ENCODE data around the gene UBN2. TPM values are rescaled to one million over a fixed set of nuclear protein-coding genes. Genes with fewer than 3 reads are reported as not detected.

UBN2 gene
- total RNA-seq, 2 donors from 2014 or later: 13.4 to 18.8 TPM

GRCh38 chr7:139186146-139186545, 44.9 kb upstream of the UBN2 start:
- Histone ChIP-seq H3K27me3 (replicated peaks; ENCODE audit: insufficient read depth) (no peaks in the 10 kb centered on the region), H3K4me3 (no peak overlapping the region), H3K36me3 (peaks cover 10% of the 10 kb centered on the region), H3K4me1 (ENCODE audit: control insufficient read depth in 1 of 2, low read depth in 2 of 2) (no peaks in the 10 kb centered on the region), H3K27ac (no peak overlapping the region), H3K9me3 (no peaks in the 10 kb centered on the region)
- ATAC-seq (ENCODE audit: insufficient number of reproducible peaks, low FRiP score, low read depth): no peak
- no peak for TF ChIP-seq CTCF (IDR thresholded peaks at IDR 0.05)
- no peak for DNase-seq (ENCODE audit: low spot score)

- TF ChIP-seq CTCF (IDR thresholded peaks at IDR 0.05): no peak
- no peaks in the 10 kb centered on the region for H3K27me3 ChIP-seq (replicated peaks; ENCODE audit: insufficient read depth)
- DNase-seq (ENCODE audit: low spot score): no peak
- no peak overlapping the region for H3K27ac ChIP-seq
- H3K36me3 ChIP-seq: peaks cover 5% of the 10 kb centered on the region
- no peaks in the 10 kb centered on the region for H3K9me3 ChIP-seq
- no peak for ATAC-seq (ENCODE audit: insufficient number of reproducible peaks, low FRiP score, low read depth)
- H3K4me3 ChIP-seq: no peak overlapping the region
- no peaks in the 10 kb centered on the region for H3K4me1 ChIP-seq (ENCODE audit: control insufficient read depth in 1 of 2, low read depth in 2 of 2)
Measured at GRCh38 chr7:139189357-139189756, 41.7 kb upstream of the UBN2 start.

- Histone ChIP-seq H3K27ac (no peak overlapping the region), H3K4me3 (no peak overlapping the region), H3K9me3 (no peaks in the 10 kb centered on the region), H3K36me3 (peaks cover 5% of the 10 kb centered on the region), H3K27me3 (replicated peaks; ENCODE audit: insufficient read depth) (no peaks in the 10 kb centered on the region), H3K4me1 (ENCODE audit: control insufficient read depth in 1 of 2, low read depth in 2 of 2) (no peaks in the 10 kb centered on the region)
- no peak for DNase-seq (ENCODE audit: low spot score)
- no peak for ATAC-seq (ENCODE audit: insufficient number of reproducible peaks, low FRiP score, low read depth)
- TF ChIP-seq CTCF (IDR thresholded peaks at IDR 0.05): no peak
Measured at GRCh38 chr7:139192014-139192706, 38.9 kb upstream of the UBN2 start.

GRCh38 chr7:139200382-139200781, 30.7 kb upstream of the UBN2 start:
- Histone ChIP-seq H3K36me3 (no peaks in the 10 kb centered on the region), H3K27me3 (replicated peaks; ENCODE audit: insufficient read depth) (no peaks in the 10 kb centered on the region), H3K27ac (no peak overlapping the region), H3K9me3 (no peaks in the 10 kb centered on the region), H3K4me3 (no peak overlapping the region), H3K4me1 (ENCODE audit: control insufficient read depth in 1 of 2, low read depth in 2 of 2) (no peaks in the 10 kb centered on the region)
- TF ChIP-seq CTCF (IDR thresholded peaks at IDR 0.05): no peak
- ATAC-seq (ENCODE audit: insufficient number of reproducible peaks, low FRiP score, low read depth) (no peak), DNase-seq (ENCODE audit: low spot score) (no peak)

GRCh38 chr7:139203992-139204391, 27.0 kb upstream of the UBN2 start:
- Histone ChIP-seq H3K36me3 (no peaks in the 10 kb centered on the region), H3K9me3 (peaks cover 5% of the 10 kb centered on the region), H3K4me1 (ENCODE audit: control insufficient read depth in 1 of 2, low read depth in 2 of 2) (no peaks in the 10 kb centered on the region), H3K4me3 (no peak overlapping the region), H3K27me3 (replicated peaks; ENCODE audit: insufficient read depth) (no peaks in the 10 kb centered on the region), H3K27ac (no peak overlapping the region)
- no peak for TF ChIP-seq CTCF (IDR thresholded peaks at IDR 0.05)
- ATAC-seq (ENCODE audit: insufficient number of reproducible peaks, low FRiP score, low read depth) (no peak), DNase-seq (ENCODE audit: low spot score) (no peak)

All from thoracic aorta (tissue), 2 donors.